Measurements from ENCODE around the gene EDARADD. TPM values are rescaled to one million over a fixed set of nuclear protein-coding genes. Genes with fewer than 3 reads are reported as not detected.

Gene EDARADD
- total RNA-seq = not detected in 2 replicates

DNA sequence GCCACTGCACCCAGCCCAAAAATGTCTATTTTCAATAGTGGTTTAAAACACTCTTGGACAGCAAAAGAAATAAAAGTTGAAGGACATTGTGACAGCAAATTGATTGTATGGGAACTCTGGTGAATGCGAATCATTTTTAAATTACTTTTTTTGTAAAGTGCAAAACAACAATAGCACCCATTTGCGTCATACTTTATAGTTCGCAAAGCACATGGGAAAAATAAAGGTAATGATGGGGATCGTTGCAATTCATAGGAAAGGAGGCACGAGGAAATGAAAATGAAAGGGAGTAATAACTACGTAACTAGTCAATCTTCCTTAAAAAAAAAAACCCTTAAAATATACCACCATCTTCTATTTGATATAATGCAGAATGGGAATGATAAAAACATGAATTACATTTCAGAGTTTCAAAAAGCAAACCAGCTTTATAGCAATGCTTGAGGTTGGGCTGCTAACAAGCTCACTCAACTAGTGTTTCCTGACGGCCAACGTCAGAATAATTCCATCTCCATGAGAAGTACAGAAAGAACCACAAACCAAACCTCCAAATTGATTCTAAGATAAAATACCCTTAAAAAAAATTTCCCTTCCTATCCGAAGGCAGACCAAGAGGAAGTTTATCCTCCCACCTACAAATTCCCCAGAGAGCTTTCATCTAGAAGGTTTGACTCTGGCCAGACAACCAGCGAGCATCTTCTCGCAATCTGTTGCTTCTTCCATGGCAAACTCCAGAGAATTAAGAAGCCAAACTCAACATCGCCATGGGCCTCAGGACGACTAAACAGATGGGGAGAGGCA is at the start of gene EDARADD:
TSS of gene EDARADD (plus strand) at position 606 of the 801 bp plus-strand sequence. CDS start at position 765, 159 bp downstream.

DNA sequence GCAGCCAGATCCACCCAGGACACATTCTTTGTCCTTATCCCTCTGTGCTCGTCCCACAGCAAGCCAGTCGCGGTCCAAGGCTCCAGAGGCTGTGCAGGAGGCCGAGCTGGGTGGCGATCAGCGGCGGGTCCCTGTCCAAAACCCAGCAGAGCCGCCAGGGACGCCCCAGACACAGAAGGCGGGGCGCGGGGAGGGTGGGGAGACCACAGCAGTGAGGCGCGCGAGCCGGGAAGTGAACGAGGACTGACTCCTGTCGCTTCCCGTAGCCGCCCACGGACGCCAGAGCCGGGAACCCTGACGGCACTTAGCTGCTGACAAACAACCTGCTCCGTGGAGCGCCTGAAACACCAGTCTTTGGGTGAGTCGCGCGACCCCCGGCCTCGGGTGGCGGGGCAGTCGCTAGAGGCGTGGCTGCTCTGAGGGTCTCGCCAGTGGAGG is 129.6 kb downstream of the EDARADD start, which contains the start of gene LGALS8:
TSS of gene LGALS8 (plus strand) at position 279 of the 438 bp plus-strand sequence. CDS start 2,089 bp downstream, outside the sequence.

Other genes starting within 250 kb of the EDARADD start
- gene ERO1B, start 112.3 kb upstream of the EDARADD start, total RNA-seq = 2.4 and 3.9 TPM in 2 replicates
- 53.9 and 139 TPM in 2 replicates for gene LGALS8, start 129.7 kb downstream of the EDARADD start, total RNA-seq
- gene HEATR1, start 210.2 kb downstream of the EDARADD start, total RNA-seq = 15.4 and 40.3 TPM in 2 replicates